CD8-positive, alpha-beta memory T cell (primary cell): Measurements from ENCODE around the gene AARS2. TPM values are rescaled to one million over a fixed set of nuclear protein-coding genes. Genes with fewer than 3 reads are reported as not detected.

Experiments
- CTCF ChIA-PET: fragments of 350-600 bp; sonication (Branson Sonifier 250); formaldehyde crosslinking; loops from one replicate; lab custom pipeline; 2021; ENCODE audit warnings: antibody characterized with exemption; lab: Charles Lee
- POLR2A ChIA-PET: fragments of 350-600 bp; sonication (Branson Sonifier 250); formaldehyde crosslinking; loops from one replicate; lab custom pipeline; 2021; ENCODE audit warnings: antibody characterized with exemption; lab: Charles Lee
- DNase-seq, 5 donors: peaks; one replicate each; pipeline versions ENCODE4 v3.0.0 to v3.0.0-alpha.2; 2020 to 2022; ENCODE audit warnings: mixed read lengths in 1 of 5
- H3K27ac ChIP-seq: one replicate; pipeline ENCODE4 v1.7.0; 2013; ENCODE audit warnings: low read depth, mild to moderate bottlenecking, low read length, moderate library complexity
- H3K27me3 ChIP-seq: 2 replicates; pipeline ENCODE4 v1.7.0; 2013; ENCODE audit warnings: low read length, mild to moderate bottlenecking; ENCODE audit not compliant: insufficient read depth, poor library complexity, severe bottlenecking
- H3K36me3 ChIP-seq: 2 replicates; pipeline ENCODE4 v1.7.0; 2013; ENCODE audit warnings: mild to moderate bottlenecking, low read length, moderate library complexity; ENCODE audit not compliant: insufficient read depth
- H3K4me1 ChIP-seq: 2 replicates; pipeline ENCODE4 v1.7.0; 2013; ENCODE audit warnings: mild to moderate bottlenecking, low read length, moderate library complexity; ENCODE audit not compliant: insufficient read depth
- H3K4me3 ChIP-seq: 2 replicates; pipeline ENCODE4 v1.7.0; 2013; ENCODE audit warnings: mild to moderate bottlenecking, low read length
- H3K9me3 ChIP-seq: 2 replicates; pipeline ENCODE4 v1.7.0; 2013; ENCODE audit warnings: mild to moderate bottlenecking, low read length
- H3K27ac Mint-ChIP-seq, 8 donors: one replicate each; pipeline ENCODE4 v1.8.0; 2020 to 2021; ENCODE audit warnings: mixed read lengths in 8 of 8, mild to moderate bottlenecking in 6 of 8, inconsistent platforms in 3 of 8, moderate library complexity in 3 of 8
- H3K27me3 Mint-ChIP-seq, 2 donors: one replicate each; pipeline ENCODE4 v1.8.0; 2020 to 2021; ENCODE audit warnings: mixed read lengths in 2 of 2, mild to moderate bottlenecking in 1 of 2, moderate library complexity in 1 of 2
- H3K36me3 Mint-ChIP-seq, 3 donors: one replicate each; pipeline ENCODE4 v1.8.0; 2020 to 2021; ENCODE audit warnings: mixed read lengths in 3 of 3, inconsistent platforms in 1 of 3, mild to moderate bottlenecking in 1 of 3
- H3K4me1 Mint-ChIP-seq, 3 donors: one replicate each; pipeline ENCODE4 v1.8.0; 2020 to 2021; ENCODE audit warnings: mixed read lengths in 3 of 3, inconsistent platforms in 1 of 3, mild to moderate bottlenecking in 1 of 3
- H3K4me3 Mint-ChIP-seq, 7 donors: one replicate each; pipeline ENCODE4 v1.8.0; 2020 to 2021; ENCODE audit warnings: mixed read lengths in 7 of 7, mild to moderate bottlenecking in 6 of 7, moderate library complexity in 4 of 7, inconsistent platforms in 2 of 7
- H3K9me3 Mint-ChIP-seq, 5 donors: one replicate each; pipeline ENCODE4 v1.8.0; 2020 to 2022; ENCODE audit warnings: mixed read lengths in 5 of 5, mild to moderate bottlenecking in 3 of 5, moderate library complexity in 2 of 5, inconsistent platforms in 1 of 5
- polyA plus RNA-seq: library from polyadenylated mRNA; unstranded; fragments of 300-500 nt; fragmentation: Illumina TruSeq; gene quantifications from one replicate; pipeline ENCODE4 v1.2.3, GENCODE V29; 2021
- total RNA-seq, 2 experiments: library from RNA; stranded (reverse); gene quantifications; one replicate each; pipeline ENCODE4 v1.2.3, GENCODE V29; 2021

The AARS2 gene
- total and polyA plus RNA-seq, 3 experiments from 2014 or later = 10.4 to 27.7 (median 25.8) TPM

DNA sequence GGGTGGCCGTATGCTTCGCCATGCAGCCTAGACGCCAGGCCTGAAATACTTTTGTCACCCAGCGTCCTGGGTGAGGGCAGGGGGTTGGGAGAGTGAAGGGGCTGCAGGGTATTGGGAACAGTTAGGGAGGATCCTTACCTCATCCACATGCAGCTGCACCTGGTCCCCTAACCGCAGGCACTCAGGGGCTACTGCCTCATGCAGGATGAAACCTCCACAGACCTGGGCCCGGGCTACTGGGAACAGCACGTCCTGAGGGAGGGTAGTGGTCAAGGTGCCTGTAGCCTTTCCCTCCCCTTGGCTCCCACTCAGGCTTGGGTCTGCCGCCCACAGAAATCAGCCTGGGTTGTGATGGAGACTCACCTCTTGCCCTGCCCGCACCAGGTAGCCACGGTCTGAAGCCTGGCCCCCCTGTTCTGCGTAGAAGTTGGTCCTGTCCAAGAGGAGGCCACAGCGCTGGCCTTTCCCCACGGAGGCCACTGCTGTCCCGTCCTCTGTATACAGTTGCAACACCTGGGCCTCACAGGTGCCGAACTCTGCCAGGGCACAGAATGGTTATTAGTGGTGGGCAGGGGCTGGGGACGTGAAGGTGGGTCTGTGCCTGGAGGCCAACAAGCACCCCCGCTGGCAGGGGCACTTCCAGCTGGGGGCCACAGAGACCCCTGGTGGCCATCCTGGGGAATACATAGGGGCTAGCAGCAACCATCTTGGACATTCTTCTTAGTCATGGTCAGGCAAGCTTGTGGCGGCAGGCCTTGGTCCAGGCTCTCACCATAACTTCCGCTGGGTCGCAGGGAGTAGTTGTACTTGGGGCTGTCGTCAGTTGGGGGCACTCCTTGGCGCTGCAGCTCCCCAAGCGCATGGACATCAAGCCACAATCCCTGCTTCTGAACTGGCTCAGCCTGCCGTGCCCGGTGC lies 8.6 kb downstream of the AARS2 start:
- Histone ChIP-seq H3K27me3 (no peaks in the 10 kb centered on the region), H3K4me1 (no peaks in the 10 kb centered on the region), H3K4me3 (no peak overlapping the region), H3K27ac (no peak overlapping the region), H3K36me3 (peaks cover 53% of the 10 kb centered on the region), H3K9me3 (no peaks in the 10 kb centered on the region)
- peaks cover 0 to 91% (median 11%) of the 10 kb centered on the region in 3 donors for H3K36me3 Mint-ChIP-seq
- DNase-seq = peak; percentile 18 to 67 (median 36)
- ChIA-PET CTCF (interaction anchor here (0.8 to 4.5 kb wide), 12 partner anchors 9 to 206 kb away, joined by 3 to 36 read pairs (median 4); no protein-coding TSS in a partner anchor), POLR2A (interaction anchor here (0.6 kb wide), 1 partner anchor 11 kb away, joined by 8 read pairs; no protein-coding TSS in a partner anchor)
- H3K4me3 Mint-ChIP-seq = no peak overlapping the region
- no peaks in the 10 kb centered on the region for H3K27me3 Mint-ChIP-seq
- H3K4me1 Mint-ChIP-seq = no peaks in the 10 kb centered on the region
- H3K9me3 Mint-ChIP-seq = no peaks in the 10 kb centered on the region
- no peak overlapping the region for H3K27ac Mint-ChIP-seq

DNA sequence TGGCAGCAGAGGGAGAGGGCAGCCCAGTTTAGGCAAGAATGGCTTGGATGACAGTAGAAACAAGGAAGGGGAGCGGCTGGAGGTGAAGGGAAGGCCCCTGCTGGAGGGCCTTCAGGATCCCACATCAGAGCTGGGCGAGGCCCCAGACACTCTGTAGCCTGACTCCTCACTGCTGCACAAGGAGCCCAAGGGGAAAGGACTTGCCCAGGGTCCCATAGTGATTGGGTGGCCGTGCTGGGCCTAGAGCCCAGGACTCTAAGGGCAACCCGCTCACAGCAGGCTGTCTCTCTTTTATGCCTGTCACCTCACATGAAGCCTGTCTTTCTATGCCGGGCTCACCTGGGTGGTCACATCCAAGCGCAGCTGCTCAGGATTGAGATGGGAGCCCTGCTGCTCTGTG lies 9.3 kb downstream of the AARS2 start:
- DNase-seq = no peak
- H3K27me3 Mint-ChIP-seq = no peaks in the 10 kb centered on the region
- peaks cover 46% of the 10 kb centered on the region for H3K36me3 ChIP-seq
- no peaks in the 10 kb centered on the region for H3K9me3 Mint-ChIP-seq
- H3K27ac ChIP-seq = no peak overlapping the region
- H3K4me3 ChIP-seq = no peak overlapping the region
- peaks cover 0 to 84% (median 11%) of the 10 kb centered on the region in 3 donors for H3K36me3 Mint-ChIP-seq
- H3K4me1 ChIP-seq = no peaks in the 10 kb centered on the region
- H3K27me3 ChIP-seq = no peaks in the 10 kb centered on the region
- H3K9me3 ChIP-seq = no peaks in the 10 kb centered on the region
- CTCF ChIA-PET = interaction anchor here (1.1 to 4.5 kb wide), 3 partner anchors 9 to 36 kb away, joined by 3 to 36 read pairs (median 5); partner anchors contain the start of gene AARS2
- peaks cover 0 to 3% (median 3%) of the 10 kb centered on the region in 3 donors for H3K4me1 Mint-ChIP-seq
- POLR2A ChIA-PET = interaction anchor here (0.6 kb wide), 1 partner anchor 10 kb away, joined by 8 read pairs; no protein-coding TSS in a partner anchor
- no peak overlapping the region for H3K27ac Mint-ChIP-seq
- no peak overlapping the region for H3K4me3 Mint-ChIP-seq

DNA sequence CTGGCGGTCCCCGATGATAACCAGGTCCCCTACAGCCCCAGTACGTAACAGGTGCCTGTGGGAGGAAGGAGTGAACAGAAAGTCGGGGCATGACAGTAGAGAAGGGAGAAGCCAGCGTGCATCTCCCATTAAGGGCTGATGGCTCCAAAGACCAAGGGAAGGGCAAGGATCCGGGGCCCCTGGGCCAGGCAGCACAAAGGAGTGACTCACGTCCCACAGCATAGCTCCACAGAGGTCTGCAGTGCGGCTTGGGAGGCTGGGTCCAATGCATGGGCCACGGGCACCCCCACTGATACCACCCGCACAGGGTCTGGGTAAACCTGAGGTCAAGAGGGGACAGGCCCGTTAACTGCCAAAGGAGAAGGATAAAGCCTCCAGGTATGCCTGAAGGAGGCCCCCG lies 10.3 kb downstream of the AARS2 start:
- Histone ChIP-seq H3K4me3 (no peak overlapping the region), H3K9me3 (no peaks in the 10 kb centered on the region), H3K4me1 (no peaks in the 10 kb centered on the region), H3K27ac (no peak overlapping the region), H3K27me3 (no peaks in the 10 kb centered on the region), H3K36me3 (peaks cover 46% of the 10 kb centered on the region)
- no peaks in the 10 kb centered on the region for H3K9me3 Mint-ChIP-seq
- CTCF ChIA-PET = interaction anchor here (1.1 to 2.2 kb wide), 2 partner anchors 10 to 35 kb away, joined by 5 to 7 read pairs; partner anchors contain the start of gene AARS2
- DNase-seq = no peak
- no peak overlapping the region for H3K27ac Mint-ChIP-seq
- POLR2A ChIA-PET = no interaction called here
- H3K4me1 Mint-ChIP-seq = peaks cover 0 to 7% (median 6%) of the 10 kb centered on the region in 3 donors
- no peaks in the 10 kb centered on the region for H3K27me3 Mint-ChIP-seq
- H3K4me3 Mint-ChIP-seq = no peak overlapping the region
- H3K36me3 Mint-ChIP-seq = peaks cover 0 to 74% (median 8%) of the 10 kb centered on the region in 3 donors

DNA sequence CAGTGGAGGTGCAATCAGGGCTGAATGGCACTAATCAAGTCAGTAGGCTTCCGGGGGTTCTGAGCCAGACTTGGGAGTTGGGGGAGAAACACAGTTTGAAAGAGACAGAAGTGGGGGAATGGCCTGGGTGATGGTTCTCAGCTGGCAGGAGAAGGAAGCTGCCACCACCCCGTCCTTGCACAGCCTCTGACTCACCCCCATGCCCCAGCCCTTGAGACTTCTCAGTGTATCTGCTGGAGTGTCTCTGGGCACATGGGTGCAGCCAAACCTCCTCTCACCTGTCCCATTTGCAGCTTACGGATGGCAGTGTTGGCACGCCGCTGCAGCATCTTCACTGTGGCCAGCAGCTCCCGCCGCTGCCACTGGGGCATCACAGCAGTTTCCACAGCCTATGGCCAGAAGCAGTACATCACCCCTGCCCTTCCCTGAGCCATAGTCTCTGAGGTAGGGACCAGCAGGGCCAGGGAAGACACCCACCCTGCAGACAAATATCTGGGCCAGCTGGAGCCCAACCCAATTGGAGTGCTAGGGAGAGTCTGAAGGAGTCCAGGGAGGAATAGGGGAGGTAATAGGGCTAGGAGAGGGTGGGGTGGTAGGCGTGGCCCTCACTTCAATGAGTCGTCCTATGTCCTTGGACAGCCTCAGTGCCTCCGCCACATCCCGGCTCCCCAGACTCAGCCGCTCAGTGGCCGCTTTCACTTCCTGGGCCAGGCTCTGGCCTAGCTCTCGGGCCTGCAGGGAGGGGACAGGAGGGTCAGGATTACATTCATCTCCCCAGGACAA lies 11.2 kb downstream of the AARS2 start:
- H3K27ac ChIP-seq = no peak overlapping the region
- peaks cover 4% of the 10 kb centered on the region for H3K27me3 ChIP-seq
- H3K4me1 ChIP-seq = peaks cover 3% of the 10 kb centered on the region
- Mint-ChIP-seq H3K27ac (no peak overlapping the region), H3K36me3 (peaks cover 0 to 66% (median 8%) of the 10 kb centered on the region in 3 donors), H3K27me3 (peaks cover 1 to 2% of the 10 kb centered on the region in 2 donors), H3K4me3 (no peak overlapping the region), H3K9me3 (no peaks in the 10 kb centered on the region), H3K4me1 (peaks cover 0 to 13% (median 8%) of the 10 kb centered on the region in 3 donors)
- peaks cover 46% of the 10 kb centered on the region for H3K36me3 ChIP-seq
- ChIA-PET POLR2A (no interaction called here), CTCF (interaction anchor here (0.6 to 2.2 kb wide), 3 partner anchors 11 to 57 kb away, joined by 3 to 12 read pairs (median 7); partner anchors contain the start of gene AARS2)
- H3K9me3 ChIP-seq = no peaks in the 10 kb centered on the region
- DNase-seq = no peak
- no peak overlapping the region for H3K4me3 ChIP-seq

DNA sequence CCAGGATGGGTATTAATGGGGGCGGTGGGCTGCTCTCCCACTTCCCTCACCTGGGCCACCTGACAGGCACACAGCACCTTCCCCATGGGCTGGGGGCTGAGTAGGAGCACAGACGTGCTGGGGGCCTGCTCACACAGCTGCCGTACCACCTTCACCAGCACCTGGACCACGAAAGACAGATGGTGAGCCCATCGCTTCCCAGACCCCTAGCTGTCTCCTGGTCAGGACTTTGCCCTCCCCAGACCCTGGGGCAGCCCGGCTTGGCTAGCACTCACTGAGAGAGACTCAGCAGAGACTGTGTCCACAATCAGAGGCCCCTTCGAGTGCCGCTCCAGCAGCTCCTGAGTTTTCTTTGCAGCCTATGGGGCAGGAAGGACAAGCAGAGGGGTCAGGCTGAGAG lies 12.0 kb downstream of the AARS2 start:
- no peaks in the 10 kb centered on the region for H3K9me3 Mint-ChIP-seq
- no peak for DNase-seq
- H3K4me1 ChIP-seq = peaks cover 7% of the 10 kb centered on the region
- peaks cover 12% of the 10 kb centered on the region for H3K27me3 ChIP-seq
- H3K4me3 Mint-ChIP-seq = no peak overlapping the region
- H3K27me3 Mint-ChIP-seq = peaks cover 10% of the 10 kb centered on the region in 2 donors
- H3K36me3 Mint-ChIP-seq = peaks cover 0 to 59% (median 8%) of the 10 kb centered on the region in 3 donors
- H3K9me3 ChIP-seq = no peaks in the 10 kb centered on the region
- CTCF ChIA-PET = interaction anchor here (1.8 to 2.2 kb wide), 2 partner anchors 12 to 33 kb away, joined by 7 to 12 read pairs; partner anchors contain the start of gene AARS2
- POLR2A ChIA-PET = no interaction called here
- peaks cover 46% of the 10 kb centered on the region for H3K36me3 ChIP-seq
- H3K4me3 ChIP-seq = no peak overlapping the region
- H3K4me1 Mint-ChIP-seq = peaks cover 0 to 19% (median 8%) of the 10 kb centered on the region in 3 donors
- peak overlapping the region in 1 of 8 donors; percentile 40 for H3K27ac Mint-ChIP-seq
- H3K27ac ChIP-seq = no peak overlapping the region

DNA sequence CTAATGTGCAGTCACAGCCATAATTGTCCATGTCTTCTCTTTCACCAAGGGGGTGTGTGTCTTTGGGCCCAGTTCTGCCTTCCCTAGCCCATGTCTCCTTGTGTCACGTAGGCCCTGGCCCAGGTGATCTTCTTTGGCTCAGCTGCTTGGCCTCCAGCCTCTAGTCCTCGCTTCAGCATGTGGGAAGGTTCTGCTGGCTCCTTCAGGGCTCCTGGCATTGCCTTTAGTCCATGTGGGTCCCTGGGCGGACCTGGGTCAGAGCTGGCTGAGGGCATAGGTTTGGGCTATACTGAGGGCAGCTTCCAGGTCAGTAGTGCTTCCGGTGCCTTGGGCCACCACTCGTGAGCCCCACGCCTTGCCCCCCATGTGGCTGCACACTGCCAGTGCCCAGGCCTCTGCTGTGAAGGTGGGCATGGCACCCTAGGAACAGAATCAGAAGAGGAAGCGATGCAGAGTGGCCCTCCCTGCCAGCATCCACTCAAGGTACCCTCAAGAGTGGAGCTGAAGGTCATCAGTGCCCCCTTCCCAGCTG lies 12.8 kb downstream of the AARS2 start:
- H3K36me3 ChIP-seq = peaks cover 44% of the 10 kb centered on the region
- CTCF ChIA-PET = interaction anchor here (1.2 to 1.8 kb wide), 2 partner anchors 13 kb away, joined by 4 to 12 read pairs; partner anchors contain the start of gene AARS2

DNA sequence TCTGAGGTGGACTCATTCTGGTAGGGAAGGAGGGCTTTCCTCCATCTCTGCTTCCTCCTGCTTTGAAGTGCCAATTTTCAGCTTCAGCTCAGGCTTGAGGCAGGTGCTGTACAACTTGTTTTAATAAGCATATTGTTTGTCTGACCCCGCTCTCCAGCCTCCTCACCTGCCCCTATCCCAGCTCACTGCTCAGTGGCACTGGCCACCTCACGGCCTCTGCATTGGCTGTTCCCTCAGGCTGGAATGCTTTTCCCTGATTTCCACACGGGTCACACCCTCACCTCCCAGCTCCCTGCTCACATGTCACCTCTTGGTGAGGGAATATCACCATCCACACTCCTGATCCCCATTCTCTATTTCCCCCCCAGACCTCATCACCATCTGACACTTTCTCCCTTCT lies 14.3 kb downstream of the AARS2 start:
- Histone ChIP-seq H3K27me3 (peaks cover 26% of the 10 kb centered on the region), H3K9me3 (no peaks in the 10 kb centered on the region), H3K36me3 (peaks cover 29% of the 10 kb centered on the region), H3K27ac (no peak overlapping the region), H3K4me3 (no peak overlapping the region), H3K4me1 (peaks cover 7% of the 10 kb centered on the region)
- H3K9me3 Mint-ChIP-seq = no peaks in the 10 kb centered on the region
- H3K27ac Mint-ChIP-seq = peak overlapping the region in 1 of 8 donors; percentile 48
- peaks cover 0 to 39% (median 5%) of the 10 kb centered on the region in 3 donors for H3K36me3 Mint-ChIP-seq
- H3K27me3 Mint-ChIP-seq = peaks cover 28 to 30% of the 10 kb centered on the region in 2 donors
- H3K4me1 Mint-ChIP-seq = peaks cover 0 to 19% (median 8%) of the 10 kb centered on the region in 3 donors
- no peak for DNase-seq
- peak overlapping the region in 4 of 7 donors; percentile 5 to 58 (median 22) for H3K4me3 Mint-ChIP-seq
- POLR2A ChIA-PET = no interaction called here
- CTCF ChIA-PET = interaction anchor here (1.1 to 1.5 kb wide), 4 partner anchors 10 to 31 kb away, joined by 3 to 7 read pairs (median 6); partner anchors contain the start of gene AARS2

More for the DNA sequence above, 12.8 kb downstream of the AARS2 start:
- H3K4me3 ChIP-seq = no peak overlapping the region
- peaks cover 0 to 19% (median 8%) of the 10 kb centered on the region in 3 donors for H3K4me1 Mint-ChIP-seq
- no peak overlapping the region for H3K27ac ChIP-seq
- H3K9me3 ChIP-seq = no peaks in the 10 kb centered on the region
- peaks cover 7% of the 10 kb centered on the region for H3K4me1 ChIP-seq
- no peak for DNase-seq
- no peaks in the 10 kb centered on the region for H3K9me3 Mint-ChIP-seq
- no peak overlapping the region for H3K4me3 Mint-ChIP-seq
- peak overlapping the region in 1 of 8 donors; percentile 40 for H3K27ac Mint-ChIP-seq
- H3K27me3 ChIP-seq = peaks cover 18% of the 10 kb centered on the region
- POLR2A ChIA-PET = no interaction called here
- H3K27me3 Mint-ChIP-seq = peaks cover 14 to 17% of the 10 kb centered on the region in 2 donors
- H3K36me3 Mint-ChIP-seq = peaks cover 0 to 52% (median 5%) of the 10 kb centered on the region in 3 donors
